ENCODE data around the gene FITM1.

Gene FITM1

DNA sequence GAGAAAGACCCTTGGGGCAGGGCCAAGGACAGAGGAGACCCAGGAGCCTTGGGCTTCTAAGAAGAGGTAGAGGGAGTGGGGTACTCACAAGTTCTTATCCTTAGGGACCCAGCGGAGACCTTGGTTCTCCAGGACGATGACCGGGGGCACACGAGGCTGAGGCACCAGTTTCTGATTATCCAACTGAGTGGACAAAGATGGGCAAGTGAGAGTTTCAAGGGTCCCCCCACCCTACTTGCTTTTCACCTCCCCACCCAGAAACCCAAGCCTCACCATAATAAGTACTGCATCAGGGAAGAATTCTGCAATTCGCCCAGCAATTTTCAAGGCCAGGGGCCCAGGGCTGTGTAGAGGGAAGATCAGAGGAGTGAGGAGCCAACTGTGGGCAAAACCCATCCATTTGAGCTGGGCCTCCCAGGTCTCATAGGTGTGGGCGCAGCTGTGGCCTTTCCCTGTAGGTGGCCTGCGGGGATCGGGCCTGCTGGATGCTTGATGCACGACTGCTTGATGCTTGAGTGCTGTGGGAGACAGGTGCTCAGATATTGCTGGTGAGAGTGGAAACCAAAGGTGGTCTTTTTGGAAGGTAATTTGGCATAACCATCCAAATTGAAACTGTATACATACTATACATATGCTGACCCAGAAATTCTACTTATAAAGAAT, 8.9 kb downstream of the FITM1 start:
- no peak for DNase-seq

DNA sequence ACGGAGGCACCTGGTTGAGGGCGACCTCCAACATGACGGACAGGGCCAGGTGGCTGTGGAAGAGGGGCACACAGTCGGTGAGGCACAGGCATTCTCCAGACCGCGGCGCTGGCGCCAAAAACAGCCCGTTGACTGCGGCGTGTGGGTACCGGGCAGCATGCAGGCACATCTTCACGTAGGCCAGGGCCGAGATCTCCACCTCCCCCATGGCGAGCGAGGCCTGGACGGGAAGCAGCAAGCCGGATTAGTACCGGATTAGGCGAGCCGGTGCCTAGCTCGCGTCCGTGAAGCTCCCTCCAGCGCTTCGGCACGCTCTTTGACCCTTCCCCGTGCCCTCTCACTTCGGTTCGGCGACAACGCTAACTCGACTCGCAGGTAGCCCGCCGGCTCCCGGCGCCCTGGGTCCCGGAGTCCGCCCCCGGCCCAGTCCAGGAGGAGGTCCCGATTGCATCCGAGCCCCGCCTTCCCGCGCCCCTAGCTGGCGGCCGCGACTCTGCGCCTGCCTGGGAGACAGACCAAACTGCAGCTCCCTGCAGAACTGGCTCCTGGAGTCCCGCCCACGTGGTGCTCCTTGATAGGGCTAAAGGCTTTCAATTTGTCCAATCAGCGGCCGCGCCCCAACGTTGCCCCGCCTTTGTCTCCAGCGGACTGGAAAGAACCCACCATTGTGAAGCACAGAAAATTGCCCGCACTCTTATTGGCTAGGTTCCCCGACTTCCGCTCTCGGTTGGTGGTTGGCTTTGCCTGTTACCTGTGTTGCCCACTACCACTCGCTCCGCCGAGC, 10.8 kb downstream of the FITM1 start, which contains the start of gene EMC9:
EMC9 (minus strand) TSS at position 495 of the 784 bp plus-strand sequence; CDS start at position 208, 287 bp downstream.
- peak; percentile 95 for DNase-seq

DNA sequence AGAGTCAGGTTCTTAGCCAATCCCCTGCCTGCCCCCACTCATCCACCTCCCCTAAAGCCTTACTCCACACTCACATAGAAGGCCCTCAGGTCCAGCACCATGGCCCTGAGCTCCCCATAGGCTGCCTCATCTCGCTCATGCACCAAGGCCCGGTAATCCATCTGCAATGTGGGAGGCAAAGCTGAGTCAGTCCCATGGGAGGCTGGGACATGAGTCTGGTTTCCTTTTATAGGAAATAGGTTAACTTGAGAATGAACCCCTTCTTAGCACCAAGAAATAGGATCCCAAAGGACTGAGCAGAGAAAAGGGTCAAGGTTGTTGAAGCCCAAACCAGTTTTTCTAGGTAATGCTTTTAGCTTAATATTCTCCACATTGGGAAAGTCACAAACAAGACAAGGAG, 13.1 kb downstream of the FITM1 start:
- no peak for DNase-seq

DNA sequence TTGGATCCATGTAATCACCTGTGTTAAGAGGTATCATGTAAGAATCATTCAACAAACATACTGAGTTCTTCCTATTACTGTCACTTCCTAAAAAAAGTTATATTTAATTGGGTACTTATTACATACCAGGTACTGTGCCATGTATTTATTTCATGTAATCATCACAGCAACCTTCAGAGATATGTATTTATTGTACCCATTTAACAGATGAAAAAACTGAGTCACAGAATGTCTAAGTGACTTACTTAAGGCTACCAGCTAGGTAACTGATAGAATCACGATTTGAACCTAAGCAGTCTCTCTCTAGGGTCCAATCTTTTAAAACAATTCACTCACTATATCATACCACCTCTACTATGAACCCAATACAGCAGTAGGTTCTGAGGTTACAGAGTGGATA, 14.0 kb downstream of the FITM1 start:
- DNase-seq, result no peak

DNA sequence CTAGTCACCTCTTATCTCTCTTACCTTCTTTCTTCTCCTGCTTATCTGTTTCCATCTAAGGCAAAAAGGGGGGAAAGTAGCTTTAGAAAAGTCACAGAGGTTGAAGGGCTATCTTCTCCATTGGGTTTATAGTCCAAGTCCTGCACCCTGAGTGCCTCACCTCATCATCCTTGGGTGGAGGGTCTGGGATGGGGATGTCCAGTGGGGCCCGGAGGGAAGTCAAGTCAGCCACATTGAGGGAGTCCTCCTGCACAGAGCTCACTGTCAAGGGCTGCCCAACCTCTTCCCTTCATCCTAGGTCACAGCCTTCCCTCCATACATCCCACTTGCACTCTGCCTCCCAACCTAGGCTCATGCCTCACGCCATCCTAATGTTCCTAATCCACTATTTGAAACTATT, 14.8 kb downstream of the FITM1 start:
- DNase-seq, result no peak

DNA sequence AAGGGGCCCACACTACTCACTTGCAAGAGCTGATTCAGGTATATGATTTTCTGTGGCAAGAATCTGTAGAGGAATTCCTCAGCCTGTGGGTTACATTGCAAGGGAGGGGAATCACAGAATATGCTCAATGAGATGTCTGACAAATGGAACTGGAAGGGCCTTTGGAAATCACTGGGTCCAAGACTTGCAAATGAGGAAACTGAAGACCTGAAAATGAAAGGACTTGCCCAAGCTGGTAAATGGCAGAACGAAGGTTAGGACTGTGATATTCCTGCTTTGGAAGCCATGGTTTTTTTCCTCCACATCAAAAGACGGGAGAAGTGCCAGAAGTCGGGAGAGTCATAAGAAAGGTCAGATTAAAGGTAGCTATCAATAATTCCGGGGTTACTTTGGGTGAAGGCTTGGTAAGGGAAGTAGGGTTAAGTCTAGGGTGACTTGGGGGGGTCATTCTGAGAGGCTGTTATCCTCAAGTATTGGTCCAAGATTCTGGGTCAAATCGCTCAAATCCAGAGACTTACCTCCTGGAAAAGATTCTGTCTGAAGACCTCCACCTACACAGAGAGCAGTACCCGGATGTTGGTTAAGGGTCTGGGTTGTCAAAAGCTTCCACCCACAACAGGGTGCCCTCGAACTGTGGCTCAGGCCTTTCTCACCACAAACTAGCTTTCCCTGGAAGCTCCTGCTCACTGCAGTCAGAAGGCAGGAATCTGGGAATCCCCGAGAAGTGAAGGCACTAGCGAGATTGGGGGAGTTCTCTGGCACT, 15.4 kb downstream of the FITM1 start:
- peak; percentile 80 for DNase-seq

DNA sequence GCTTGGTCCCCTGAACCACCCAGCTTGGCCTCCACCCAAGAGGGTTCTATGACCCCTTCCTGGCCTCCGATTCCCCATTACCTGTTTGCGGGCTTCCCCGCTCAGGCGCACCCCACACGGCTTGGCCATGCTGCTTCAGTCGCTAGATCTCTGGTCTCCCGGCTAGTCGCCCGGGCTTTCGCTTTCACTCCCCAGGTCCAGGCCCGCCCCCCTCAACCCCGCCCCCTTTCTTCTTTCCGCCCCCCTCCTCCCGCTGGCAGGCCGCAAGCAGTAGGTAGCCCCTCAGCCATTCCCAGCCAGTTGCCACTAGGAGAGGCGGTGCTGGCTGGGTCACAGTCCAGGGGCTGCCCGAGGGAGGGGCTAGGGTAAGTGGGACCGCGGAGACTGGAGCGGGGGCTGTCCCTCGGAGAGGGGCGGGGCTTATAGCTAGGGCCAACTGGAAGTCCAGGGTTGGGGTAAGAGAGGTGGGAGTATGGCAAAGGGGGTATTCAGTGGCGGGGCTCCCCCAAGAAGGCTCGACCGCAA, 16.1 kb downstream of the FITM1 start, which contains the start of gene PSME2:
PSME2 (minus strand) TSS at position 158 of the 525 bp plus-strand sequence; CDS start at position 129, 29 bp downstream.
- peak; percentile 80 for DNase-seq

DNA sequence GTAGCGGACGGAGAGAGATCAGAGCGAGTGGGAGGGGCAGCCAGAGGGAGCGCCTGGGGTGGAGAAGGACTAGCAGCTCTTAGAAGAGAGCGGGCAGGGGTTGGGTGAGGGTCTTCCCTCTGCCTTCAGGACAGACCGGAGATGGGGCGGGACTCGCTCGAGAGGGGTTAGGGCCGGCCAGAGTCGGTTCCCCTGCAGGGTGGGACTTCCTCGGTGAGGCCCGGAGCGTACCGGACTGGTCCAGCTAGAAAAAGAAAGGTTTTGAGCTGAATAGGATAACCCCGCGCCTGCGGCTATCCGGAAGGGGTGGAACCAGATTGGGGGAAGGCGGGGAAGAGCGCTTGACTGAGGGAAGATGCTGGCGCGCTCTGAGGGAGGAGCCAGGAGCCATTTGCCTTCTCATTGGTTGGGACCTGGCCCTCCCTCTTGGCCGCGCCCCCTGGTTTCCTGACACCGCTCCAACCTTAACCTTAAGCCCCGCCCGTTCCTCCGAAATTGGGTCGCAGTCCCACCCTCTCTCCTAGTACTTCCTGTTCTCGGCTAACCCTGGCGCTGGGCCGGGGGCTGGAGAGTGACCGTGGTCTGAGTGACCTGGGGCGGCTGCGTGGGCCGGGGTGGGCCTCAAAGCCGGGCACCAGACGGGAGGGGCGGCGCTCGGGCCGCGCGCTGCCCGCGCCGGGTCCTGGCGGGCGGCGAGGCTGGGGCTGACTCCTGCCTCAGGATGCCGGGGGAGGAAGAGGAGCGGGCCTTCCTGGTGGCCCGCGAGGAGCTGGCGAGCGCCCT, 16.7 kb downstream of the FITM1 start, which contains the start of gene RNF31:
RNF31 (plus strand) TSS at position 521 of the 783 bp plus-strand sequence; CDS start at position 722, 201 bp downstream.
- DNase-seq, result peak; percentile 98

DNA sequence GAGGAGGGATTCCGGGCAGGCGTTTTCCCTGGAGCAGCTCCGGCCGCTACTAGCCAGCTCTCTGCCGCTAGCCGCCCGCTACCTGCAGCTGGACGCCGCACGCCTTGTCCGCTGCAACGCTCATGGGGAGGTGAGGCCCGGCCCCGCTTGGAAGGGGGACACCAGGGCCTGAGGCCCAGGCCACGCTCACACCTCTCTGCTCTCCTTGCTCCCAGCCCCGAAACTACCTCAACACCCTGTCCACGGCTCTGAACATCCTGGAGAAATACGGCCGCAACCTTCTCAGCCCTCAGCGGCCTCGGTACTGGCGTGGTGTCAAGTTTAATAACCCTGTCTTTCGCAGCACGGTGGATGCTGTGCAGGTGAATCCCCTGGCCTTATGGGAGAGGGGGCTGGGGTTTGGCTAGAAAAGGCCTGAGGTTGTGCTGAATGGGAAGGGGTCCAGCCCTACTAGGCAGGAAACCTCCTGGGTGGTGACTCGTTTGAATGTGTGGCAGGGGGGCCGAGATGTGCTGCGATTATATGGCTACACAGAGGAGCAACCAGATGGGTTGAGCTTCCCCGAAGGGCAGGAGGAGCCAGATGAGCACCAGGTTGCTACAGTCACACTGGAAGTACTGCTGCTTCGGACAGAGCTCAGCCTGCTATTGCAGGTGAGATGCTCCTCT, 17.4 kb downstream of the FITM1 start:
- DNase-seq, result no peak

DNA sequence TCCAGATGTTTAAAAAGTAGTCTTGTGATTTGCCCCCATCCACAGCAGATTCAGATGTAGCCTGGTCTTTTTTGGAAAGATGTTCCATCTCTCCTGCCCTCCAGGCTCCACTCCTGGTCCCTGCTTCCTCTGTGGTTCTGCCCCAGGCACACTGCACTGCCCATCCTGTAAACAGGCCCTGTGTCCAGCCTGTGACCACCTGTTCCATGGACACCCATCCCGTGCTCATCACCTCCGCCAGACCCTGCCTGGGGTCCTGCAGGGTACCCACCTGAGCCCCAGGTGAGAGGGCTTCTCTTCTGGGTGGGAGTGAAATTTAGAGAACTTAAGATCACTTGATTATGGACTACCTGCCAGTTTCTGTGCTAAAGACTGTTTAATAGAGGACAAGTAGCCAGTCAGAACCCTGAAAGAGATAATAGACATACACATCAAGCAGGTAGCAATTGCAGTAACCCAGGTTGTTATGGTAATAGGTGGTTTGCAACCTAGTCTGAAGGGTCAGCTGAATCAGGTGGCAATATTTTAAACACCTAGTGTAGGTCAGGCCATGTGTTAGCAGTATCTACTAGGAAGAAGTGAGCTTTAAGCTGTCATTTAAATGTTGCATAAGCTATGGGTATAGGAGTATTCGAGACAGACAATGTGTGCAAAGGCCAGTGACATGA, 19.0 kb downstream of the FITM1 start:
- no peak for DNase-seq

DNA sequence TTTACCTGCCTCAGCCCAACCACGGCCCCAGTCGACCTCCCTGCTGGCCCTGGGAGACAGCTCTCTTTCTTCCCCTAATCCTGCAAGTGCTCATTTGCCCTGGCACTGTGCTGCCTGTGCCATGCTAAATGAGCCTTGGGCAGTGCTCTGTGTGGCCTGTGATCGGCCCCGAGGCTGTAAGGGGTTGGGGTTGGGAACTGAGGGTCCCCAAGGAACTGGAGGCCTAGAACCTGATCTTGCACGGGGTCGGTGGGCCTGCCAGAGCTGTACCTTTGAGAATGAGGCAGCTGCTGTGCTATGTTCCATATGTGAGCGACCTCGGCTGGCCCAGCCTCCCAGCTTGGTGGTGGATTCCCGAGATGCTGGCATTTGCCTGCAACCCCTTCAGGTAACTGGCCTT, 19.6 kb downstream of the FITM1 start:
- DNase-seq, result no peak

DNA sequence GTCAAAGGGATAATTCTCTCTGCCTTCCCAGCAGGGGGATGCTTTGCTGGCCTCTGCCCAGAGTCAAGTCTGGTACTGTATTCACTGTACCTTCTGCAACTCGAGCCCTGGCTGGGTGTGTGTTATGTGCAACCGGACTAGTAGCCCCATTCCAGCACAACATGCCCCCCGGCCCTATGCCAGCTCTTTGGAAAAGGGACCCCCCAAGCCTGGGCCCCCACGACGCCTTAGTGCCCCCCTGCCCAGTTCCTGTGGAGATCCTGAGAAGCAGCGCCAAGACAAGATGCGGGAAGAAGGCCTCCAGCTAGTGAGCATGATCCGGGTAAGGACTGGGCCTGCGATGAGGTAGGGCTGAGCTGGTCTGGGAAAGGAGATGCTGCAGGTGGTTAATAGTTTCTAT, 20.1 kb downstream of the FITM1 start:
- no peak for DNase-seq

DNA sequence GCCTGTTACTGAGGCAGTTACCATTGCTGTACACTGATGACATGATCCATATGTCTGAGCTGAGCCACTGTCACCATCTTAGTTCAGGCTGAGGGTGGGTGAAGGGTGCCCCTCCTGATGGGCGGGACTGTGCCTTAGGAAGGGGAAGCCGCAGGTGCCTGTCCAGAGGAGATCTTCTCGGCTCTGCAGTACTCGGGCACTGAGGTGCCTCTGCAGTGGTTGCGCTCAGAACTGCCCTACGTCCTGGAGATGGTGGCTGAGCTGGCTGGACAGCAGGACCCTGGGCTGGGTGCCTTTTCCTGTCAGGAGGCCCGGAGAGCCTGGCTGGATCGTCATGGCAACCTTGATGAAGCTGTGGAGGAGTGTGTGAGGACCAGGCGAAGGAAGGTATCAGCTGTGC, 20.5 kb downstream of the FITM1 start:
- DNase-seq, result no peak

DNA sequence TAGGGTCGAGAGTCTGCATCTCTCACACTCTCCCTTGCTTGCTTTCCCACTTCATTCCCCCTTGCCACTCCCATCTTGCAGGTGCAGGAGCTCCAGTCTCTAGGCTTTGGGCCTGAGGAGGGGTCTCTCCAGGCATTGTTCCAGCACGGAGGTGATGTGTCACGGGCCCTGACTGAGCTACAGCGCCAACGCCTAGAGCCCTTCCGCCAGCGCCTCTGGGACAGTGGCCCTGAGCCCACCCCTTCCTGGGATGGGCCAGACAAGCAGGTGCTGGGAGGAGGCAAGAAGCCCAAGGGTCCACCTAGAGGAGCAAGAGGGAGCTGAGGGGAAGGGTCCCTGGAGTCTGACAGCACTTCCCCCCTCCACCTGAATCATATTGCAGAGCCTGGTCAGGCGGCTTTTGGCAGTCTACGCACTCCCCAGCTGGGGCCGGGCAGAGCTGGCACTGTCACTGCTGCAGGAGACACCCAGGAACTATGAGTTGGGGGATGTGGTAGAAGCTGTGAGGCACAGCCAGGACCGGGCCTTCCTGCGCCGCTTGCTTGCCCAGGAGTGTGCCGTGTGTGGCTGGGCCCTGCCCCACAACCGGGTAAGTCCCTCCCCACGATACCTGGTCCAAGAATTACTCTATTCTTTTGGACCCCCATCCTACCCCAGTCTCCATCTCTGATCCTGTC, 21.1 kb downstream of the FITM1 start:
- DNase-seq, result no peak

DNA sequence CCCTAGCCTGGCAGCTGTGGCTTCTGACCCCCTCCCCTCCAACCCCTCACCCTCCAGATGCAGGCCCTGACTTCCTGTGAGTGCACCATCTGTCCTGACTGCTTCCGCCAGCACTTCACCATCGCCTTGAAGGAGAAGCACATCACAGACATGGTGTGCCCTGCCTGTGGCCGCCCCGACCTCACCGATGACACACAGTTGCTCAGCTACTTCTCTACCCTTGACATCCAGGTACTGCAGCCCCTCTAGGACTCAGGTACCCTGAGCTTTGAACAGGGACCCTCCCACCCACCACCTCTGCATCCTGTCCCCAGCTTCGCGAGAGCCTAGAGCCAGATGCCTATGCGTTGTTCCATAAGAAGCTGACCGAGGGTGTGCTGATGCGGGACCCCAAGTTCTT, 24.6 kb downstream of the FITM1 start:
- no peak for DNase-seq

DNA sequence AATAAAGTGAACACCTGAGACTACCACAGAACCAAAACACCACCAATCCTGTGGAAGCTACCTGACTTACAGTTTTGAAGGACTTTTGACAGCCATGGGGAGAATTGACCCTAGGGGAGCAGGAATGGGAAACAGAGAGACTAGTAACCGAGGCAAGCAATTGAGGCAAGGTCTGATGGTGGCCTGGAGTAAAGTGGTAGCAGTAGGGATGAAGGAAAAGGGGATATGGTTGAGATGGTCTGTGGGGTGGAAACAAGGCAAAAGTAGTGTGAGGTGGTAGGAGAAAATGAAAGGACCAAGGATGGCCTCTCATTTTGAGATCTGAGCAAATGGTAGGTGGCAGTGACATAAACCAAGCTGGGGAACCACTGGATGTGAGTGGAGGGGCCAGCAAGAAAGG, 26.4 kb downstream of the FITM1 start:
- DNase-seq, result no peak

DNA sequence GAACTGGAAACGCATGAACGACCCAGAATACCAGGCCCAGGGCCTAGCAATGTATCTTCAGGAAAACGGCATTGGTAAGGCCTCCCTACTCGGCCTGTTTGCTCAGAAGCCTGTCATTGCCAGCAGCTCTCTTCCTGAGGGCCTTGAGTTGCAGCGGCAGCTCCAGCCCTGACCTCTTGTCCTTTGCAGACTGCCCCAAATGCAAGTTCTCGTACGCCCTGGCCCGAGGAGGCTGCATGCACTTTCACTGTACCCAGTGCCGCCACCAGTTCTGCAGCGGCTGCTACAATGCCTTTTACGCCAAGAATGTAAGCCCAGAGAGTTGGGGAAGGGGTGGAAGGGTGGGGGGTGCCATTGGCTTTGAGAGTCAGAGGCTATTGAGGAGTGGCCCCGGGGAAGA, 26.9 kb downstream of the FITM1 start:
- no peak for DNase-seq

DNA sequence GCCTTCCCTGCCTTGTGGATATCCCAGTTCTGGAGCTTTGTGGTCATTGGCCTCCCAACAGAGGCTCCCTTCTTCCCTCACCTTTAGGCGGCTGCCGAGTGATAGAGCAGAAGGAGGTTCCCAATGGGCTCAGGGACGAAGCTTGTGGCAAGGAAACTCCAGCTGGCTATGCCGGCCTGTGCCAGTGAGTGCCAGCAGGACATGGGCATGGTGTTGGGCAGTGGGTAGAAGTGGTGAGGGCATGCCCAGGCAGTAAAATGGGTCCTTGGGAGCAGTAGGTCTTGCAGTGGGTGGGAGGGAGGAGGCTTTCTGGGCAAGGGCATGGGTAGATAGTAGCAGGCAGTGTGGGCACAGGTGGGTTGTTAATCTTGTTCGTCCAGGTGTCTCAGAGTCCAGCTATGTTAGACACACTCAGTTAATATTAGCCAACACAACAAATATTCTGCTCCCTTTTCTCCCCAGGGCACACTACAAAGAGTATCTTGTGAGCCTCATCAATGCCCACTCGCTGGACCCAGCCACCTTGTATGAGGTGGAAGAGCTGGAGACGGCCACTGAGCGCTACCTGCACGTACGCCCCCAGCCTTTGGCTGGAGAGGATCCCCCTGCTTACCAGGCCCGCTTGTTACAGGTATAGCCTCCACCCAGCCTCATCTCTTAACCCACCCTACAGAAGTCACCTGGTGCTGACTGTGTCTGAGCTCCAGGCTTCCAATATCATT, 29.5 kb downstream of the FITM1 start:
- no peak for DNase-seq

DNA sequence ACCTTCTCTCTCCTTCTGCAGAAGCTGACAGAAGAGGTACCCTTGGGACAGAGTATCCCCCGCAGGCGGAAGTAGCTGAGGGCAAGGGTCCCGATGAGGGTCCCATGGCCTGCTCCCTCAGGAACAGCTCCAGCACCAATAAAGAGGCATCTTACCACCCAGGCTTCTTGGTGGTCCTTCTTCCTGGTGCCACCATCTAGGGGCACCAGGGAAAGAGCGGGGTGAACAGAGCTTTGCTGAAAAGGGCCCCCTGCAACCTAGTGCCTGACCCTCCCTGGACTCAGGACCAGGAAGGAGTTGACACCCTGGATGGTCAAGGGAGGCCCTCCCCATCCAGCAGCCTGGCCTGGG, 30.0 kb downstream of the FITM1 start:
- DNase-seq, result no peak

Measured in right kidney (tissue), 1 donor.